SK-N-SH treated with all-trans-retinoic acid at 6 μM for 48 hours (cell line): Measurements from ENCODE around the gene TMEFF2.

ENCODE experiments used
- ATAC-seq: fragments of 200-7000 bp; cut with Tn5 transposase; 3 replicates; pipeline ENCODE4 v1.9.1; 2020; ENCODE audit warnings: mild to moderate bottlenecking, moderate library complexity
- ARNTL ChIP-seq: fragments of 450-650 bp; formaldehyde crosslinking; IDR thresholded peaks from 2 replicates; pipeline ENCODE4 v1.5.0; 2020; ENCODE audit warnings: low read depth, mild to moderate bottlenecking, moderate library complexity, borderline replicate concordance
- BACH2 ChIP-seq: fragments of 250-450 bp; sonication (Bioruptor Pico); IDR thresholded peaks from 2 replicates; pipeline ENCODE4 v1.9.0; 2021; ENCODE audit warnings: mild to moderate bottlenecking, borderline replicate concordance
- CREB5 ChIP-seq: fragments of 250-450 bp; sonication (Bioruptor Pico); IDR thresholded peaks from 2 replicates; pipeline ENCODE4 v1.5.1; 2020; ENCODE audit warnings: low read depth, mild to moderate bottlenecking, moderate library complexity
- CSDC2 ChIP-seq: fragments of 250-450 bp; sonication (Bioruptor Pico); IDR thresholded peaks from 2 replicates; pipeline ENCODE4 v1.5.0; 2020; ENCODE audit warnings: mild to moderate bottlenecking, moderate library complexity
- CSRNP3 ChIP-seq: fragments of 250-450 bp; sonication (Bioruptor Pico); IDR thresholded peaks from 2 replicates; pipeline ENCODE4 v1.5.1; 2021; ENCODE audit warnings: mild to moderate bottlenecking, moderate library complexity
- ESRRG ChIP-seq: fragments of 250-450 bp; sonication (Bioruptor Pico); IDR thresholded peaks from 2 replicates; pipeline ENCODE4 v1.6.1; 2021; ENCODE audit warnings: mild to moderate bottlenecking
- GLIS3 ChIP-seq: fragments of 250-450 bp; sonication (Bioruptor Pico); IDR thresholded peaks from 2 replicates; pipeline ENCODE4 v1.5.0; 2020; ENCODE audit warnings: mild to moderate bottlenecking, moderate library complexity
- ISL1 ChIP-seq: fragments of 250-450 bp; sonication (Bioruptor Pico); IDR thresholded peaks from 2 replicates; pipeline ENCODE4 v2.1.2; 2022; ENCODE audit warnings: mild to moderate bottlenecking, moderate library complexity
- OSR1 ChIP-seq: fragments of 250-450 bp; sonication (Bioruptor Pico); IDR thresholded peaks from 2 replicates; pipeline ENCODE4 v1.8.0; 2022; ENCODE audit warnings: moderate library complexity, mild to moderate bottlenecking, inconsistent platforms
- PPARA ChIP-seq: fragments of 250-450 bp; sonication (Bioruptor Pico); IDR thresholded peaks from 2 replicates; pipeline ENCODE4 v1.5.0; 2020; ENCODE audit warnings: mild to moderate bottlenecking, borderline replicate concordance
- RARB ChIP-seq: fragments of 250-450 bp; sonication (Bioruptor Pico); IDR thresholded peaks from 2 replicates; pipeline ENCODE4 v1.8.0; 2021; ENCODE audit warnings: mild to moderate bottlenecking, moderate library complexity
- SNAI2 ChIP-seq: fragments of 250-450 bp; sonication (Bioruptor Pico); IDR thresholded peaks from 2 replicates; pipeline ENCODE4 v1.5.0; 2020; ENCODE audit warnings: mild to moderate bottlenecking, moderate library complexity
- TCF4 ChIP-seq: fragments of 250-450 bp; sonication (Bioruptor Pico); IDR thresholded peaks from 2 replicates; pipeline ENCODE4 v1.8.0; 2021; ENCODE audit warnings: mild to moderate bottlenecking, moderate library complexity, borderline replicate concordance
- TOX ChIP-seq: fragments of 250-450 bp; sonication (Bioruptor Pico); IDR thresholded peaks from 2 replicates; pipeline ENCODE4 v1.8.0; 2021; ENCODE audit warnings: mild to moderate bottlenecking, moderate library complexity, borderline replicate concordance
- TSHZ2 ChIP-seq: fragments of 250-450 bp; sonication (Bioruptor Pico); IDR thresholded peaks from 2 replicates; pipeline ENCODE4 v1.5.0; 2020; ENCODE audit warnings: mild to moderate bottlenecking, moderate library complexity
- ZFP3 ChIP-seq: fragments of 250-450 bp; sonication (Bioruptor Pico); IDR thresholded peaks from 2 replicates; pipeline ENCODE4 v1.5.0; 2020; ENCODE audit warnings: mild to moderate bottlenecking, moderate library complexity
- ZFP30 ChIP-seq: fragments of 450-650 bp; formaldehyde crosslinking; IDR thresholded peaks from 2 replicates; pipeline ENCODE4 v1.5.0; 2022; ENCODE audit warnings: mild to moderate bottlenecking, moderate library complexity
- ZNF565 ChIP-seq: fragments of 450-650 bp; formaldehyde crosslinking; conservative IDR thresholded peaks from 2 replicates; pipeline ENCODE4 v1.5.0; 2020; ENCODE audit warnings: low read depth, mild to moderate bottlenecking, moderate library complexity
- ZNF70 ChIP-seq: fragments of 450-650 bp; formaldehyde crosslinking; IDR thresholded peaks from 2 replicates; pipeline ENCODE4 v1.5.0; 2020; ENCODE audit warnings: mild to moderate bottlenecking, moderate library complexity
- ZNF8 ChIP-seq: fragments of 450-650 bp; formaldehyde crosslinking; IDR thresholded peaks from 2 replicates; pipeline ENCODE4 v1.5.0; 2020; ENCODE audit warnings: mild to moderate bottlenecking, moderate library complexity

The TMEFF2 gene

GRCh38 chr2:192218970-192219369 lies 24.2 kb upstream of the TMEFF2 start:
- TF ChIP-seq RARB (no peak), BACH2 (no peak), ISL1 (no peak), ESRRG (CRISPR knock-in tag) (no peak), ZNF70 (CRISPR knock-in tag) (no peak), CSRNP3 (CRISPR knock-in tag) (no peak), ARNTL (CRISPR knock-in tag) (no peak), ZNF8 (CRISPR knock-in tag) (no peak), SNAI2 (CRISPR knock-in tag) (no peak), OSR1 (CRISPR knock-in tag) (no peak), GLIS3 (no peak), ZFP30 (CRISPR knock-in tag) (no peak), CREB5 (CRISPR knock-in tag) (no peak), ZNF565 (CRISPR knock-in tag) (no peak), PPARA (CRISPR knock-in tag) (no peak), TCF4 (CRISPR knock-in tag) (no peak), TSHZ2 (CRISPR knock-in tag) (no peak), TOX (CRISPR knock-in tag) (no peak)
- ATAC-seq, result no peak

- no peak for ATAC-seq
- TF ChIP-seq ZNF70 (CRISPR knock-in tag), result no peak
- TF ChIP-seq ZNF8 (CRISPR knock-in tag), result no peak
- TF ChIP-seq, all 23 proteins: peak for 0
Observed at GRCh38 chr2:192218377-192218776, 23.6 kb upstream of the TMEFF2 start.

GRCh38 chr2:192216336-192216735 lies 21.6 kb upstream of the TMEFF2 start:
- no peak for ATAC-seq

GRCh38 chr2:192215096-192215877 lies 20.6 kb upstream of the TMEFF2 start:
- TF ChIP-seq TOX (CRISPR knock-in tag) (no peak), CSRNP3 (CRISPR knock-in tag) (no peak), ZFP3 (CRISPR knock-in tag) (no peak), RARB (no peak), GLIS3 (no peak), TSHZ2 (CRISPR knock-in tag) (no peak), OSR1 (CRISPR knock-in tag) (no peak)
- ATAC-seq, result no peak

More at GRCh38 chr2:192216336-192216735, 21.6 kb upstream of the TMEFF2 start:
- TF ChIP-seq BACH2 (no peak), CREB5 (CRISPR knock-in tag) (no peak), CSDC2 (no peak), SNAI2 (CRISPR knock-in tag) (no peak)
